Stimulated activated CD8-positive, alpha-beta memory T cell treated with anti-CD3 and anti-CD28 coated beads, Interleukin-4, amount 100 ng/mL, for 48 hours (primary cell): ENCODE data around the gene CDH2.

Experiments used
- DNase-seq: peaks from one replicate; pipeline ENCODE4 v3.0.0-alpha.2; 2020

The CDH2 gene

GRCh38 chr18:28079883-28080282 is 97.0 kb downstream of the CDH2 start:
- DNase-seq: no peak

- DNase-seq: no peak
Observed at GRCh38 chr18:28078849-28079248, 98.1 kb downstream of the CDH2 start.

- DNase-seq: no peak
Observed at GRCh38 chr18:28078298-28078697, 98.6 kb downstream of the CDH2 start.

GRCh38 chr18:28075501-28075900 is 101.4 kb downstream of the CDH2 start:
- DNase-seq: no peak

GRCh38 chr18:28074076-28074475 is 102.9 kb downstream of the CDH2 start:
- no peak for DNase-seq

GRCh38 chr18:28073658-28074057 is 103.3 kb downstream of the CDH2 start:
- no peak for DNase-seq

- DNase-seq: no peak
Observed at GRCh38 chr18:28071199-28071598, 105.7 kb downstream of the CDH2 start.

- DNase-seq: no peak
Observed at GRCh38 chr18:28068207-28068606, 108.7 kb downstream of the CDH2 start.

- no peak for DNase-seq
Observed at GRCh38 chr18:28067346-28067745, 109.6 kb downstream of the CDH2 start.

GRCh38 chr18:28065793-28066186 is 111.1 kb downstream of the CDH2 start:
- no peak for DNase-seq

- DNase-seq: no peak
Observed at GRCh38 chr18:28065031-28065792, 111.7 kb downstream of the CDH2 start.

GRCh38 chr18:28063926-28064325 is 113.0 kb downstream of the CDH2 start:
- DNase-seq: no peak

- no peak for DNase-seq
Observed at GRCh38 chr18:28063271-28063761, 113.6 kb downstream of the CDH2 start.

GRCh38 chr18:28062443-28062842 is 114.5 kb downstream of the CDH2 start:
- DNase-seq: no peak

- no peak for DNase-seq
Observed at GRCh38 chr18:28059861-28060260, 117.1 kb downstream of the CDH2 start.

GRCh38 chr18:28050545-28050944 is 126.4 kb downstream of the CDH2 start:
- DNase-seq: no peak

GRCh38 chr18:28048612-28049011 is 128.3 kb downstream of the CDH2 start:
- DNase-seq: no peak

GRCh38 chr18:28045880-28046279 is 131.1 kb downstream of the CDH2 start:
- DNase-seq: no peak

GRCh38 chr18:28045176-28045810 is 131.6 kb downstream of the CDH2 start:
- no peak for DNase-seq

GRCh38 chr18:28044036-28044435 is 132.9 kb downstream of the CDH2 start:
- DNase-seq: no peak

GRCh38 chr18:28043631-28044030 is 133.3 kb downstream of the CDH2 start:
- DNase-seq: no peak

- DNase-seq: no peak
Observed at GRCh38 chr18:28041366-28041765, 135.6 kb downstream of the CDH2 start.

GRCh38 chr18:28040716-28041115 is 136.2 kb downstream of the CDH2 start:
- DNase-seq: no peak

GRCh38 chr18:28040211-28040610 is 136.7 kb downstream of the CDH2 start:
- no peak for DNase-seq

- DNase-seq: no peak
Observed at GRCh38 chr18:28039691-28040090, 137.2 kb downstream of the CDH2 start.
